ENCODE data around the gene STK10. TPM values are rescaled to one million over a fixed set of nuclear protein-coding genes. Genes with fewer than 3 reads are reported as not detected.
A peak's percentile ranks its signal among the peaks of the same experiment; 100 is the strongest.
"Not testable (repeated sequence)": the region's sequence is repeated elsewhere in the genome, so short reads cannot be mapped to it uniquely, and the experiment has no call there.

The STK10 gene
- total RNA-seq, 1 experiment from 2014 or later, result 14.5 TPM

DNA sequence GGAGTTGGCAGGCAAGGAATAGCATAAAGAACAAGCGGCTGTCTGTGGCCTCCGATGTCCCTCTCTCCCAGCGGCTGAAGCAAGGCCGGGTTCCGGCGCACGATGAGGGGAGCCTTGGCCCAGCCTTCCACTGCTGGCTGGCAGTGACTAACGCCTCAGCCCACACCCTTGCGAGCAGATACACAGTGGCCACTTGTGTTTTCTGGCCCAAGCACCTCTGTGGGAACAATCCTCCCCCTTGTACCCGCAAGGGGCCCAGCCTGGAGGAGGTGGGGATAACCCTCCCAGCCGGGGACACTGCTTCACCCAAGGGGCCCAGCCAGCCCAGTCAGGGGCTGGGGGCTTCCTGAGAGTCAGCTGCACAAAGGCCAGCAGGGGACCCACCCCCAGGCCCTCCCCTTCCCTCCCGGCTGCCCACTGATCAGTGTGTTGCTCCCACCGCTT lies 23.2 kb downstream of the STK10 start:
- H3K4me3 ChIP-seq, result peak overlapping the region; percentile 21
- DNase-seq, result peak; percentile 74 to 81

DNA sequence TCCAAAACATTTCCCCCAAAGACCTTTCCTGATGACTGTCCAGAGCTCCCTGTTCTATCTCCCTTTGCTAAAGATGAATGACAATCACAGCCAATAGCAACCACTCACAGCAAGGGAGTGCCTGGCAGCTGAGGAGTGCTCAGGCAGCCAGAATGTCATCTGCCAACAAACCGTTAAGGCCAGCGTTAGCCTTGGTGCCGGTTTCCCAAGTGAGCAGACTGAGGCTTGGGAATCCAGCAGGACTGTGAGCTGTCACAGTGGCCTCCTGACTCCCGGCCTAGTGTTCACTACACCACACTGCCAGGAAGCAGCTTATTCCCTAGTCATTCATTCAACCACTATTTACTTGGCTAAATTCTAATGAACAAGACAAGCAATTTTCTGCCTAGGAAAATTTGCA lies 24.7 kb downstream of the STK10 start:
- no peaks in the 10 kb centered on the region for H3K9me3 ChIP-seq (replicated peaks)
- no peak for DNase-seq
- H3K27ac ChIP-seq, result no peak overlapping the region
- H3K4me1 ChIP-seq, result peaks cover 23% of the 10 kb centered on the region
- H3K27me3 ChIP-seq, result no peaks in the 10 kb centered on the region
- H3K36me3 ChIP-seq, result 0 out of 2 replicates have a peak, but pooled peaks cover 2% of the 10 kb centered on the region
- no peak overlapping the region for H3K4me3 ChIP-seq

More for the DNA sequence above, 23.2 kb downstream of the STK10 start:
- Histone ChIP-seq H3K27me3 (no peaks in the 10 kb centered on the region), H3K27ac (peak overlapping the region; percentile 58), H3K9me3 (replicated peaks) (no peaks in the 10 kb centered on the region), H3K36me3 (no peaks in the 10 kb centered on the region), H3K4me1 (peaks cover 26% of the 10 kb centered on the region)

DNA sequence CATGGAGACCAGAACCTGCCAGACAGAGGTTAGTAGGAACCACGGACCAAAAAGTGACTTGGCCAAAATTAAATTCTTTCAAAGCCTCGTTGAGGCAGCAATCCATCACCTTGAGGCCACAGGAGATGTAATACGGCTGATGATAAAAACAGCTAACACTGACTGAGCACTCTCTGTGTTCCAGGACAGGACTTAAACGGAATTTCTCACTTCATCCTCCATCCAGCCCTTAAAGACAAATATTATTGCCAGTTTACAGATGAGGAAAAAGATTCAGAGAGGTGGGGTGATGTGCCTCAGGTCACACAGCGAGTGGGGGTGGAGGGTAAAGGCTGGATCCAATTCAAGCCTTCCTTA lies 25.1 kb downstream of the STK10 start:
- Histone ChIP-seq H3K4me1 (peaks cover 19% of the 10 kb centered on the region), H3K27me3 (no peaks in the 10 kb centered on the region), H3K9me3 (replicated peaks) (no peaks in the 10 kb centered on the region), H3K27ac (no peak overlapping the region), H3K36me3 (0 out of 2 replicates have a peak, but pooled peaks cover 2% of the 10 kb centered on the region), H3K4me3 (no peak overlapping the region)
- DNase-seq, result no peak

DNA sequence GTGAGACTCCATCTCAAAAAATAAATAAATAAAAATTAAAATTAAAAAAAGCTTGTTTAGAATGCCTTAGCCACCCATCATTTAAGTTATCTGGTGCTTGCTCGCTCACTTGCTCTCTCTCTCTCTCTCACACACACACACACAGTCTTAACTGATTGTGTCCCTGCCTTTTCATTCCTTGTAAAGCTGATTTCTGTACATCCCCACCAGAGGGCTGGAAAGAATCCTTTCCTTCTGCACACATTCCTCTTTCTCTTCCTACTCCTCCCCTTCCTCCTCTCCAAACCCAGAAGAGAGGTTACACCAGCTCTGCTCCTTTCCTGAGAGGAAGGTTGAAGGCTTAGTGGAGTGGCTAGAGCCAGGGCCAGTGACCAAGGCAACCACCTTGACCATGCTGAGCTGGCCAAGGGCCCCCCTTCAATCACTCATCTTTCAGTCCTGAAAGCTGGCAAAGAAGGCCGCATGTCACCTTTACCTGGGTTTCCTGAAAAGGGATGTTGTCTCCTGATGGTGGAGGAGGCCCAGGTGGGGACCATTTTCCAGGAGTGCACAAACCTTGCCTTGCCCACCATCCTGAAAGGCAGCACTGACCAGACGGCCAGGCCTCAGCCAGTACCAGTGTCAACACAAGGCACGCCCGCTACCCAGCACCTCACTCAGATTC lies 25.6 kb downstream of the STK10 start:
- no peak overlapping the region for H3K27ac ChIP-seq
- 0 out of 2 replicates have a peak, but pooled peaks cover 2% of the 10 kb centered on the region for H3K36me3 ChIP-seq
- no peaks in the 10 kb centered on the region for H3K27me3 ChIP-seq
- no peaks in the 10 kb centered on the region for H3K9me3 ChIP-seq (replicated peaks)
- peaks cover 17% of the 10 kb centered on the region for H3K4me1 ChIP-seq
- no peak overlapping the region for H3K4me3 ChIP-seq
- DNase-seq, result no peak

- peaks cover 7% of the 10 kb centered on the region; the same call in 1 of the 2 replicates for H3K36me3 ChIP-seq
- no peak overlapping the region for H3K27ac ChIP-seq
- no peak for DNase-seq
- H3K27me3 ChIP-seq, result no peaks in the 10 kb centered on the region
- H3K4me3 ChIP-seq, result no peak overlapping the region
- no peaks in the 10 kb centered on the region for H3K9me3 ChIP-seq (replicated peaks)
- peaks cover 17% of the 10 kb centered on the region for H3K4me1 ChIP-seq
These were observed 27.5 kb downstream of the STK10 start for GRCh38 chr5:172160506-172160905.

GRCh38 chr5:172159016-172159415 lies 29.0 kb downstream of the STK10 start:
- DNase-seq, result no peak

GRCh38 chr5:172156541-172156994 lies 31.5 kb downstream of the STK10 start:
- peaks cover 12% of the 10 kb centered on the region for H3K36me3 ChIP-seq

More at GRCh38 chr5:172159016-172159415, 29.0 kb downstream of the STK10 start:
- Histone ChIP-seq H3K4me1 (peaks cover 7% of the 10 kb centered on the region), H3K4me3 (no peak overlapping the region), H3K9me3 (replicated peaks) (no peaks in the 10 kb centered on the region), H3K36me3 (peaks cover 7% of the 10 kb centered on the region; the same call in 1 of the 2 replicates), H3K27ac (no peak overlapping the region), H3K27me3 (no peaks in the 10 kb centered on the region)

GRCh38 chr5:172155101-172155500 lies 32.9 kb downstream of the STK10 start:
- H3K4me3 ChIP-seq; H3K9me3 ChIP-seq (replicated peaks); H3K27me3 ChIP-seq; DNase-seq; H3K4me1 ChIP-seq; H3K27ac ChIP-seq: not testable (repeated sequence)
- H3K36me3 ChIP-seq, result peaks cover 12% of the 10 kb centered on the region

More at GRCh38 chr5:172156541-172156994, 31.5 kb downstream of the STK10 start:
- Histone ChIP-seq H3K27me3 (no peaks in the 10 kb centered on the region), H3K4me3 (no peak overlapping the region), H3K27ac (no peak overlapping the region), H3K9me3 (replicated peaks) (no peaks in the 10 kb centered on the region), H3K4me1 (no peaks in the 10 kb centered on the region)
- DNase-seq, result no peak

DNA sequence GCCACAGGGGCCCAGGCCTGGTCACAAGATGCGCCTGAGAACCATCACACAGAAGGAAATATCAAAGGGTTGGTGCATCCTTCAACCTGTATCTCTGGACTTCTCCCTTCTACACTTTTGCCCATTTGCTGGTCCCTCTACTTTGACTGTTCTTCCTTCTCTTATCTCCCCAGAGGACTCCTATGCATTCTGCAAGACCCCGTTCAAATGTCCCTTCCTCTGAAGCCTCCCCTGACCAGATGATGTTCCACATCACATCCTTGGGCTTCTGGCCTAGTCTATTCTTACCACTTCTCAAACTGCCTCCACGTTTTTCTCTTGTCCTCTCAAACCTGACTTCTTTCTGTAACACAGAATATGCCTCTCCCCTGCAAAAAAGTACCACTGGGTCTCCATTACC lies 34.3 kb downstream of the STK10 start:
- DNase-seq, result no peak
- H3K4me1 ChIP-seq, result no peaks in the 10 kb centered on the region
- H3K27me3 ChIP-seq, result no peaks in the 10 kb centered on the region
- peaks cover 12% of the 10 kb centered on the region for H3K36me3 ChIP-seq
- H3K9me3 ChIP-seq (replicated peaks), result no peaks in the 10 kb centered on the region
- no peak overlapping the region for H3K27ac ChIP-seq
- no peak overlapping the region for H3K4me3 ChIP-seq

DNA sequence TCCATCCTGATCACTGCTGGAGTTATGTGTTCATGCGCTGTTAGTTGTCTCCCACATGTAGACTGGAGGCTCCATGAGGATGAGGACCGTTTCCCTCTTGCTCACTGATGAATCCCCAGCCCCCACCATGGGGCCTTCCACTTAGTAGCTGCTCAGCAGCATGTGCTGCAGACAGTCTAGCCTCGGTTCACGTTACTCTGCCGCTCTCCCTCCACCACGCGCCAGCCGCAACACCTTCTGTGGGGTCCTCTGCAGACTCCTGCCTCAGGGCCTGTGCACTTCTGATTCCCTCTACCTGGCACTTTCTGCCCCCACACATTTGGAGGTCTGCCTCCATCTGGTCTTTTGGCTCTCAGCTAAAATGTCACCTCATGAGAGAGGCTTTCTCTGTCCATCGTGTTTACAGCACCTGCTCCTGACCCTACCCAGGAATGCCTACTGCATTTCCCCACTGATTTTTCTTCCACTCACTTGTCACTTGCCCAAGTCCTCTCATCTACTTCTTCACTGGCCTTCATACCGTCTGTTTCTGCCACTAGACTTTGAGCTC lies 36.3 kb downstream of the STK10 start:
- no peaks in the 10 kb centered on the region for H3K9me3 ChIP-seq (replicated peaks)
- no peak overlapping the region for H3K4me3 ChIP-seq
- H3K4me1 ChIP-seq, result no peaks in the 10 kb centered on the region
- no peak overlapping the region for H3K27ac ChIP-seq
- DNase-seq, result no peak
- peaks cover 10% of the 10 kb centered on the region for H3K36me3 ChIP-seq
- no peaks in the 10 kb centered on the region for H3K27me3 ChIP-seq

GRCh38 chr5:172150514-172151425 lies 37.3 kb downstream of the STK10 start:
- no peak overlapping the region for H3K27ac ChIP-seq
- peaks cover 4% of the 10 kb centered on the region; the same call in 1 of the 2 replicates for H3K4me1 ChIP-seq
- no peaks in the 10 kb centered on the region for H3K9me3 ChIP-seq (replicated peaks)
- DNase-seq, result no peak
- no peak overlapping the region for H3K4me3 ChIP-seq
- no peaks in the 10 kb centered on the region for H3K27me3 ChIP-seq
- peaks cover 5% of the 10 kb centered on the region for H3K36me3 ChIP-seq

- H3K4me3 ChIP-seq; H3K27me3 ChIP-seq; DNase-seq; H3K36me3 ChIP-seq; H3K27ac ChIP-seq; H3K9me3 ChIP-seq (replicated peaks): not testable (repeated sequence)
- H3K4me1 ChIP-seq, result peaks cover 17% of the 10 kb centered on the region
These were observed 38.5 kb downstream of the STK10 start for GRCh38 chr5:172149481-172149880.

GRCh38 chr5:172149073-172149472 lies 39.0 kb downstream of the STK10 start:
- Histone ChIP-seq H3K4me3 (no peak overlapping the region), H3K9me3 (replicated peaks) (no peaks in the 10 kb centered on the region), H3K36me3 (peaks cover 5% of the 10 kb centered on the region; the same call in 1 of the 2 replicates), H3K4me1 (peaks cover 18% of the 10 kb centered on the region), H3K27me3 (no peaks in the 10 kb centered on the region), H3K27ac (no peak overlapping the region)
- DNase-seq, result no peak

- H3K36me3 ChIP-seq, result peaks cover 1% of the 10 kb centered on the region; the same call in 1 of the 2 replicates
- H3K27ac ChIP-seq, result no peak overlapping the region
- no peak overlapping the region for H3K4me3 ChIP-seq
- H3K9me3 ChIP-seq (replicated peaks), result no peaks in the 10 kb centered on the region
- DNase-seq, result no peak
- H3K4me1 ChIP-seq, result peaks cover 25% of the 10 kb centered on the region
- no peaks in the 10 kb centered on the region for H3K27me3 ChIP-seq
These were observed 39.6 kb downstream of the STK10 start for GRCh38 chr5:172148381-172148780.

DNA sequence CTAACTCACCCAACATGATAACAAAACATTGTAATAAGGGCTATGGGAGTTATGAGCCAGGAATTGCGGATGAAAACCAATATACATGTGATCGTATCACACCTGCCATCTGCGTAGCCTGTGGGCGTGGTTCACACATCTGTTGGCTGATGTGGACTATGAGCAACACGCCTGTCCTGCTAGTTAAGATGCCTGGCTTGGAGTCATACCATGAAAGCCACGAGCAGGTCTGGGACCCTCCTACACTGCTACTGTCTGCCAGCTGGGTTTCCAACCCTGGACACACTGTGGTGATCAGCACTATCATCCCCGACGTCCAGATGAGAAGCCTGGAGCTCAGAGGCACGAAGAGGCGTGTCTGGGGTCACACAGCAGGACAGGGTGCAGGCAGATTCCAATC lies 40.2 kb downstream of the STK10 start:
- Histone ChIP-seq H3K36me3 (no peaks in the 10 kb centered on the region), H3K27me3 (no peaks in the 10 kb centered on the region), H3K4me3 (no peak overlapping the region), H3K9me3 (replicated peaks) (no peaks in the 10 kb centered on the region), H3K27ac (no peak overlapping the region), H3K4me1 (peaks cover 29% of the 10 kb centered on the region)
- DNase-seq, result no peak

Measured in SJCRH30 (cell line).